GM04504 (cell line): ENCODE data around the gene ANXA1.

Experiments used
- DNase-seq: peaks from one replicate; pipeline ENCODE4 v3.0.0-alpha.2; 2012; ENCODE audit warnings: low read depth

ANXA1 gene, protein sequence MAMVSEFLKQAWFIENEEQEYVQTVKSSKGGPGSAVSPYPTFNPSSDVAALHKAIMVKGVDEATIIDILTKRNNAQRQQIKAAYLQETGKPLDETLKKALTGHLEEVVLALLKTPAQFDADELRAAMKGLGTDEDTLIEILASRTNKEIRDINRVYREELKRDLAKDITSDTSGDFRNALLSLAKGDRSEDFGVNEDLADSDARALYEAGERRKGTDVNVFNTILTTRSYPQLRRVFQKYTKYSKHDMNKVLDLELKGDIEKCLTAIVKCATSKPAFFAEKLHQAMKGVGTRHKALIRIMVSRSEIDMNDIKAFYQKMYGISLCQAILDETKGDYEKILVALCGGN

DNA sequence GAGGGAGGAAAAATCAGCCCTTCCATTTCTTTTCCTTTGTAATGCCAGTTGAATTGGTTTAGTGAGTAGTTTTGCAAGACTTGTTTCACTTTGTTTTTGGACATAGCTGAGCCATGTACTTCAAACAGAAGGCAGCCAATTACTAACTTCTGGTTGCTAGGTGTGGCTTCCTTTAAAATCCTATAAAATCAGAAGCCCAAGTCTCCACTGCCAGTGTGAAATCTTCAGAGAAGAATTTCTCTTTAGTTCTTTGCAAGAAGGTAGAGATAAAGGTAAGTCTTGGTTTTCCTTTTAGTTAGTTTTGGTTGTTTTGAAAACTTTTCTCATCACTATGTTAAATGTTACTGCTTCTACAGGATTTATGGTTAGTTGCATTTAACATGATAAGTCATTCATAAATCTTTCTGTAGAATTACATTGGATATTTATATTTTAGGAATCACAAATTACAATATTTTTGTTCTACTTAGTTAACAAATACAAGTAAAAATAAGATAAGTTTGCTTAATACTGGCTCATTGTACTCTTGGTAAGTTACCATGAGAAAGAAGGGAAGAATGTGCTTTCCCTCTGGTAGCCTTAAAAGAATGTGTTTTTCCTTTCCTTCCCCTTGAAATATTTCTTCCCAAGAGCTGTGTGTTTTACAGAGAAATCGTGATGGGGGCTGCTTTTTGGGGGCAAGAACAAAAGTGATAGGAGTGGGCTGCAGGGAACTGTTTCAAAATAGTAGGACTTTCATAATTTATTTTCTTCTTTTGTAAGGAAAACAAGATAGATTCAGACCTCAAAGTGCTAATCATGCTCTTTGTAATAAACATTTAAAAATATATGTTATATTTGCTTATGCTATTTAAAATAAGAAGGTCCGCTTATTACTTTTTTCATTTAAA is at the start of gene ANXA1:
Gene ANXA1, plus strand, starts transcription at position 213 of the 890 bp plus-strand sequence. CDS start 6,671 bp downstream, outside the sequence.
- DNase-seq = peak; percentile 81

DNA sequence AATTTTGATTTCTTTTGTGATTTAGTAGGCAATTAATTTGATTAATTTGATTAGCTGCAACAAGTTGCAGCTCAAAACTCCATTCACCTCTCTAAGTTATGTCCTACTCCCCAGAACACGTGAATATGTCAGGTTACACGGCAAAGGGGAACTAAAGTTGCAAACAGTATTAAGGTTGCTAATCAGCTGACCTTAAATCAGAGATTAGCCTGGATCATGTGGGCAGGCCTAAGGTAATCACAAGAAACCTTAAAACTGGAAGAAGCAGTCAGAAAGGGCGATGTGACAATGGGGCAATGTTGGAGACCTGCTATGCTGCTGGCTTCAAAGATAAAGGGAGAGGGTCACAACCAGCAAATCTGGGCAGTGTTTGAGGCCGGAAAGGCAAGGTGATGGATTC is 47.3 kb upstream of the ANXA1 start:
- DNase-seq = no peak

DNA sequence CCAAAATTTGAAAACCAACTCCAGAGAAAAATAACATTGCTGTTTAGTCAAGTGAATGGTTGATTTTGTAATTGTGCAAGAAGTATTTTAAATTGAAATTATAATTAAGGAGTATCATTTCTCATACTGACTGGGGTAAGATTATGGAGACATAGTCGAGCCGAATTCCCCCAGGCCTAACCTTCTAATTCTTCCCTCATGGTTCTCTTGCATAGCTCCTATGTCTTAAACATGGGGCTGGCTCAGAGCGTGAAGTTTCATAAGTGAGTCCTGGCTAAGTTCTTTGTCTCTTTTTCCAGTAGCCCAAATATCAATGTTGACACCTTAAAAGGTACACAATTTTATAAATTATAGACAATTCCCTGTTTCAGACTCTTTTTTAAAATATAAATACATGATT is 46.7 kb upstream of the ANXA1 start:
- DNase-seq = no peak

DNA sequence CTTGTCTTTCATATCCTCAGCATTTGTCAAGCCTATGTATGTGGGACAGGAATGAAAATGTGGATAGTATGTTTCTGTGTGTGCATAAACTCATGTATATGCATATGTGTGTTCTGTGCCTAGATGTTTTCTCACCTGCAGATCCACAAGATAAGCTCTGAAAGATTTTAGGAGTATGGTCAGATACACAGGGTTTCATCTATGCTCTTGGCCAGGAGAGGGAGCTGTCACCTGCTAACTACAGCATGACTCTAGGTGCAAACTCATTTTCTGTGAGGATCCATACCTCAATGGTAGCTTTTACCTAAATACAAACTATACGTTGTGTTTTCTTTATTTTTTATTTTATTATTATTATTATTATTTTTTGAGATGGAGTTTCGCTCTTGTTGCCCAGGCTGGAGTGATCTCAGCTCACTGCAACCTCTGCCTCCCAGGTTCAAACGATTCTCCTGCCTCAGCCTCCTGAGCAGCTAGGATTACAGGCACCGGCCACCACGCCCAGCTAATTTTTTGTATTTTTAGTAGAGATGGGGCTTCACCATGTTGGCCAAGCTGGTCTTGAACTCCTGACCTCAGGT is 44.1 kb upstream of the ANXA1 start:
- DNase-seq = peak; percentile 32

DNA sequence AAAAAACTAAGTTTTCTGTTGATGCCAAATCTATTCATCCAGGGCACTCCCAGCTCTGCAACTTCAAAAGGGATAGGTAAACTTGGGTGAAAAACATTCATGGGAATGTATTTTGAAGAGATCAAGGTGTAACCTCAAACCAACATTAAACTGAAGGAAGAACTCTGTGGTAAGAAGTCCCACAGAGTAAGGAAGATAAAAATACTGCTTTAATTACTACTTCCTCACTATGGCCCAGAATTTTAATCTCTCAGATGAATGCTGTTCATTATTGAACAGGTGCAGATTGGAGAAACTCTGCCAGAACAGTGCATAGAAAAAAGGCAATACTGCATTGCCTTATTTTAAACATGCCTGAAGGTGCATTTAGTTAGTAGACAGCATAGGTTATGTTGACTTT is 37.6 kb upstream of the ANXA1 start:
- DNase-seq = no peak

DNA sequence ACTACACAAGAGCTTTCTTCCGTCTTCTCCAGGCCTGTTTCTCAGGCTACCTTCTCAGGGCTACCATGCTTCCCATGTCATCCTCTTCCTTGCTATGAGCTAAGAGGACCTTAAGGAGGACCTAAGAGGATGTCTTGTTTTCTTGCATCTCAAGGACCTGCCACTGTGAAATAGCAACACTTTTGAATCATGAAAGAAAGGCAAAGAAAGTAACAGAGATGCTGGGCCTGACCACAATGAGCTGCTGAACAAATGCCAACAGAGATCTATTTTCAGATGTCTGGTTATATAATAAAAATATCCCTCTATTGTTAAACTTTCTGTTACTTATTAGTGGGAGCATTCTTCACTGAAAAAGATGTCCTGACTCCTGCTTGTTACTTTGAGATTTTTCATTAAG is 36.7 kb upstream of the ANXA1 start:
- no peak for DNase-seq

DNA sequence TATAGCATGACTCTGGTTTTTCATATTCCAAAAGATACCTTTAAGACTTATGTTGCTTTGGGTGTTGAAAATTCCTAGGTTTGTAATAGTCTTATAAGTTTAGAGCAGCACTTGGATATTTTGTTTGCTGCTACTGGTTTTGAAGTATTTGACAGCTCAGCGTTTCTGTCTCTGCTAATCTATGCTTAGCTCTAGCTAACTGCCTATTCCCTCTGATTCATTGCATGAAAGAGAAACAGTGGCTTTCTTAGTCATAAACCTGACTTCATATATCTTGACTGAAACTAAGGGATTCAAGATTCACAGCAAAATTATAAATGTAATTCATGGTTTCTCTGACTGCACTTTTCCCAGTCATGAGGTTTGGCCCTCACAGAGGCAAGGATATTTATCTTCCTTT is 35.6 kb upstream of the ANXA1 start:
- DNase-seq = peak; percentile 48

DNA sequence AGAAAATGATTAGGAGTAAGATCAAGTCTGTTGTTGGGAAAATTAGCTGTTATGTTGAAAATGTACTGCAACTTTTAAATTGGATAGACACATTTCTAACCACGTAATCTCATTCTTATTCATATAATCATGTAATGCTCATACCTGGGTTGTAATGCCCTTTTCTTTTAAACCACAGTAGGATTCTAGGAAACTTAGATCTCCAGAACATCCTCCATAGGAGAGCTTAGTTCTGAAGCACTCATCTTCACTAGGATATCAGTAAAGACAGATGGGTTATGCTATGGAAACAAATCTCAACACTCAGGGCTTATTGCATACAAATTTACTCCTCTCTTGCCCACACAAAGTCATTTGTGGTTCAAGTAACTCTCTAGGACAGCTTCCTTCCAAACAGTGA is 34.8 kb upstream of the ANXA1 start:
- DNase-seq = no peak

DNA sequence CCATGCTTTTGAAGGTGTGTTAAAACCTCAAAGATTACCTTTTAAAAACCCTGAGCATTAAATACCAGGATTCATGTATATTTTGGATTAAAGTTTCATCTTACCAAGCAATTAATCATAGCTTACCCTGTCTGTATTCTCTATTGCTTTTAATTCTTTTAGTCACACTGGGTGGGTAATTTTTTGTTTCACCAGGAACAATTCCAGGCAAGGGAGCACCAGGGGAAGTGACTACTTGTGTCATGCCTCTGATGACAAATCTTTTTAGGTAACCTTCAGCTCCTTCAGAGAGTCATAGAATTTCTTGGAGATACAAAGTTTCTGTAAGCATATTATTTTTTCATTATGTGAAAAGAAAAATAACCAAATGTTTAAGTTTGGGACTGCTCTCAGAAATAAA is 33.4 kb upstream of the ANXA1 start:
- no peak for DNase-seq

DNA sequence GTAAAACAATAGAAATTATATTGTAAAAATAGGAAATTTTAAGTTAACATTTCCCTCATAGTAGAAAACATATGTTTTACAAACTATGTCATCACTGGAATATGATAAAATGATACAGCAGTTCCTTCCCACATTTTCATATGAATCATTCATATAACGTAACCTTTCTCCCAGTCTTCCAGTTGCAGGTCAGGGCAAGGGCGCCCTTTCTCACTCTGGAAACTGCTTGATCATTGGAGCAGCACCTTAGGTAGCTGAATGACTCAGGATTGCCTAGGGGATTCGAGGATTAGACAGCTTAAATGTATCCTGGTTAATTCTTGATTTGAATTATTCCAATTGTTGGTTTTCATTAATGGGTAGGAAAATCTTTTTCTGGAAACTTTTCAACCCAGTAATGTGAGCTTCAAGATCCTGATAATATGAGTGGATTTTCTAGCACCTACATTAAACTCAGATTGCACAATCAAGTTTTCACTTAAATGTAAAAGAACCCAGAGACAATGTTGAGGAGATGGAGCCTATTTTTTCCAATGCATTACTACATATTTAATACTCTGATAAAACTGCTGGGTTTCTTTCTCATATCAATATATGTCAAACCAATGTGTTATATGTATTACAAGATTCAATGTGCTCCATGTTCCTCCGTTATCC is 32.6 kb upstream of the ANXA1 start:
- peak; percentile 58 for DNase-seq

DNA sequence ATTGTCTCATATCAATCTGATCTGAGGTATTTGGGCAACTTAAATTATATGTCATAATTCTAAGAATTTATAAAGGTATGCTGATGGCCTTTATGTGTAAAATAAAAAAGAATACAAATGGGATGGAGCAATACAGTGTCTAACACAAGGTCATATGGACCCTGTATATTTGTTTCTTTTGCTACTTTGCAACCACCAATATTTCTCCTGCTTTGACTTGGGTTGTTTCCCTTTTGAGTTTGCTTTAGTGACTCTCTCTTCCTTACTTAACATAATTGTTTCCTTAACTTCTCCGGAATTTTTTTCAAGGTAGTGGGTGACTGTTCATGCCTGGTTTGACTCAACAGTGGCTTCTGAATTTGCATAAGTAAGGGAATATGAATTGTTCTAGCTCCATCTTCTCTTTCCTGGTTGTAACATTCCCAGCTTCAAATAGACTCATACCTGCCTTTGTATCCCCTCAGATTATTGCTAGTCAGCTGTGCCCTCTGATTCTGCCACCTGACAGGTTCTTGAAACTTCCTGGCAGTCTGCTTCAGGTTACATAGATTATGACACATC is 30.2 kb upstream of the ANXA1 start:
- no peak for DNase-seq

DNA sequence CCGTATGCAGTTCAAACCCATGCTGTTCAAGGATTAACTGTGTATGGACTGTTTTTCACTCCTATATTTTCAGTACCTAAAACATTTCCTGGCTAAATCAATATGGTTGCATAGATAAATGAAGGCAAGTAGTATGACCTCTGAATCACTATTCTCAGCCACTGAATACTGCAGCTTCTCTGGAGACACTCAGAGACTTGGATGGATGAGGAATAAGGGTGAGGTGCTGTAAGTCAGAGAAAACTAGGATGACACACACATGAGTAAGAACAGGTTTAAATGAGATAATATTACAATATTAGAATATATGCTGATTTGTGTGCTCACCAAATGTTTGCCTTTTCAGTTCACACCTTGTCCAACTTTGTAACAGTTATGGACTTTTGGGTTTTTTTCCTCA is 26.0 kb upstream of the ANXA1 start:
- DNase-seq = no peak

DNA sequence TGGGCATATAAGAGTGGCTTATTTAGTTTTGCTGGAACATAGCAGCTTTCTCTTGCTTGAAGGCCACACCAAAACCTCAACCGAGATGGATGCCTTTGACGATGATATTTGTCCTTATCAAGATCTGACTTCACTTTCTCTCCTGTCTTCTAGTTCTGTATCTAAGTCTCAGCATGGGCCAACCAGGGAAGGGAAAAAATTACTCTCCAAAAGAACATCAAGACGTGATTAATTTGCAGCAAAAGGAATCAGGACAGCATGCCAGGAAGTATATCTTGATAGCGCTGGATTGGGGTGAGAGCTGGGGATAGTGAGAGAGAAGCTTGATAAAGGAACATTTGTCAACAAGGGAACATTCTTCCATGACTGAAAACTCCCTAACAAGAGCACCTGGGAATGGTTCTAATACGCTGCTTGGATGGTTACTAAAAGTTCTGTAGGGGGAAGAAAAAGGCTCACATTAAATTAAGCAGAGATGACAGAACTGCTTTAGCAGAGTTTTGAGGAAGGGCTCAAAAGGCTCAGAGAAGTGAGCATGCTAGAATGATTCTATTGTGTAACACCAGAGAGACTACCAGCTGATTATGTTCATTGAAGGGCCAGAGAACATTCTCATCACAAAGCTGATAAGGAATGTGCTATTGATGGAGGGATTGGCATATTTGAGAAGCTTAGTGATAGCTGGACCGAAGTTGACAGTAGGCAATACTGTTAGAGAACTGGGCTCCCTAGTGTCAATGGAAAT is 21.6 kb upstream of the ANXA1 start:
- no peak for DNase-seq

DNA sequence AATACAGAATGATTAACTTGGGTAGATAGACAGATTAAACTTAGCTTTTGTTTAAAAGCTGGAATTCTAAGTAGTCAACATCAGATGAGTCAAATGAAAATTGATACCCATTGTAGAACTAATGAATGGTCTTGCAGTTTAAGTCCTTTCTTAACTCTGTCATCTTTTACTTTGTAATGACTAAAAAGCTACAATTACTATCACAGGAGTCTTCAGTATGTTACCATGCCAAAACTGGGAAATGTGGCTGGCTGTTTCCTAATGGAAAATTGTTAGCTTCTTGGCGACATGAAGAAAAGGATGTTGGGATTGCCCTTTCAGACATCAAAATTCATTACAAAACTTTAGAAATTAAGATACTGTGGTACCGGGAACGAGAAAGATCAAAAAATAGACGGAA is 20.2 kb upstream of the ANXA1 start:
- no peak for DNase-seq

DNA sequence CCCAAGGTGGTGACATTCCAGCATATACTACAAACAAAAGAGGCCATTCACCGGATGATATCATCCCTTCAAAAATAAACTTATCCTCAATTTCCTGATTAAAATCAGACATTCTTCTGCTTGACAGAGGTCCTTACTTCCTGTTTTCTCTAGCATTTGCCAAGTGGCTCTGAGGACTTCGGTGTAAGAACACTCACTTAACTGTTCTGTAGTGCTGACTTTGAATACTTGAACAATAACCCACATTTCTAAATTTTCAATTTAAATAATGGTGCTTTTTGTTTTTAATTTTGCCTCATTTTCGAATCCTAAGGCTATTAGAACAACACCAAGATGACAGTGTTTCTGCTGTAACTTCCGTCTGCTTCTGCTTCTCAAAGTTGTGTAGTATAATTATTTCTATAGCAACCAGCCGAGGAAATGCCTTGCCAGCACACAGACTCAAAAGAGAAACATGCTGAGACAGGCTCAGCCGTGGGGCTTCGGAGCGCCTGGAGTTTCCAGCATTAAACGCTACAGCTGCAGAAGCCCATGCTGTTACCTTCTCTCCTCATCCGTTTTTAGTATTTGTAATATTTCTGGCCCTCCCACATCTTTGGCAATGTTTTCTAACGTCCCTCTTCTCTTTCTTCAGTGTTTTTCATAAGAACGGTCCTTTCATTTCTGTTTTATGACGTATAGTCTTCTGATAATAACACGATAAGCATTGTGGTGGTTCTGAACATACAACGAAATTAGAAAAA is 19.5 kb upstream of the ANXA1 start:
- peak; percentile 73 for DNase-seq

DNA sequence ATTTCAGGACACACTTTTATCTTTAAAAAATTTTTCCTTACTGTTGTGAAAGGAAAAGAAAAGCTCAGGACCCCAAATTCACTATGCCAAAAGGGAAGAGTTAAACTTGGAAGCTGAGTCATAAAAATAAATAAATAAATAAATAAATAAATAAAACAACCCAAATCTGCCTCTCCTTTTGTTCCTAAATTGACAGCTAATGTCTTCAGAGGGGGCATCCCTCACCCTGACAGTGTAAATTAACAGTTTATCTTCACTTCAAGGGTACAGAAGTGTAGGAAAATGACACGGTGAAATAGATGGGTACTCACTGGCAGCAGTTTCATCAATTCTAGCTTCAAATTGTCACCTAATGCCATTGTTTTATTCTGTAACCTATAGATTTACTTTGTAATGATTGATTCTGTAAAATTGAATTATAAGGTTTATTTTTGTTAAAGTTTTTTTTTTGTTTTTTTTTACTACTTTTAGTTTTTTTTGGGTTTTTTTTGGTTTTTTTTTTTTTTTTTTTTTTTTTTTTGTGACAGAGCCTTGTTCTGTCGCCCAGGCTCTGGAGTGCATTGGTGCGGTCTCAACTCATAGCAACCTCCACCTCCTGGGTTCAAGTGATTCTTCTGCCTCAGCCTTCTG is 18.5 kb upstream of the ANXA1 start:
- DNase-seq = no peak

DNA sequence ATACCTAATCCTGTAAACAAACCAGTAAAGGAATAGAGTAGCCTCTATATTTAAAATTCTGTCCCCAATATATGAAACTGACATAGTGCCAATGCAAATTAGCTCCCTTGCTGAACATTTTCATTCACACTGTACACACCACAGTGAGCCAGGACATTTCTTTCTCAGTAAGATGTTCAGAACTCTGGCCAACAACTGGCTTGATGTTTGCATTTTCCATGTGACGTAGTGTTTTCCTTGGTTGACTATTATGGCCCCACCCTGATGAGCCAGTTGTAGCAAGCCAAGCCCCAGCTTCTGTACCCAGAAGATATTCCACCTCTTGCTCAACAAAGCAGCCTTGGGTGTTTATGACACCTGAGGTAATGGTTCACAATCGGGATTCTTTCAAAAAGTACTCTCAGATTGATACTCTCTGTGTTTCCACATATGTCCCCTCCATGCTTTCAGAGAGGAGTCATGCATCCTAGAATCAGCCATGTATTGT is 17.7 kb upstream of the ANXA1 start:
- DNase-seq = no peak

DNA sequence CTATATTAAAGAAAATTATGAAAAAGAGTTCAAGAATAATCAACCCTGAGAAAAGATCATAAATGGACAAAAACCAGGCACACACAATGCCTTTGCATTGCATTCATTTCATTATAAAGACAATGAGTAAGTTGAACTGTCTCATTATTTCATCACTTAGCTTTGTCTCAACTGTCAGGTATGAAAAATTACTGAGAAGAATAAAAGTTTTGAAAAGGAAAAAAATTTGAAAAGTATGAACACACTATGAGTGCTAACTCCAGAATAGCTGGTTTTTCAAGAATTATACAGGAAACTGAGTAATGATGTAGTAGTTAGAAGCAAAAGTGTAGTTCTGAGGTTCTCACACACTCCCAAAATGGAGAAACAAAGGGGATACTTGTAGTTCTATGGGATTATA is 16.3 kb upstream of the ANXA1 start:
- DNase-seq = no peak

DNA sequence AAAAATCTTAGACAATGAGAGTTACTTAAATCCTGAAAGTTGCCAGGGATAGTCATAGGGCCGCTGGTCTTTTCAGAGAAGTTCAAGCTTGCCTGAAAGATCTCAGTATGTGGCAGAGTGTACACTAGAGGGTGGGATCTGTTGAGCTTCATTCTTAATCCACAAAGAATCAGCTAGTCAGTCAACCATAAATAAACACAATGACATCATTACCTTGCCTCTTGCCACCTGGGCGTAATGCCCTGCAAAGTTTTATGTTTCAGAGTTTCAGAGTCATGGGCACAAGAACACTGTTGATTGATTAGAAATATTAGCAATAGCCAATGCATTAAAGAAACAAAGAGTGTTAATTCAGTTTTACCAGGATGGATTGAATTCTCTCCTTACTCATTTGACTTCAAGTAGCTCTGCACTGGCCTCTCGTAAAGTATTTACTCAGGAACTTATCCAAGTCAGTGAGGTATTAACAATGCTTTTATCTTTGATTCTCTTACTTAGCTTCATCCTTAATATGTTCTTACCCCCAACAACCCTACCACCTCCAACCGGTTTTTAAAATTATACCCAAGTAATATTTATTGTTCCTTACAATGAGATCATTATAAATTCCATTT is 14.3 kb upstream of the ANXA1 start:
- no peak for DNase-seq

DNA sequence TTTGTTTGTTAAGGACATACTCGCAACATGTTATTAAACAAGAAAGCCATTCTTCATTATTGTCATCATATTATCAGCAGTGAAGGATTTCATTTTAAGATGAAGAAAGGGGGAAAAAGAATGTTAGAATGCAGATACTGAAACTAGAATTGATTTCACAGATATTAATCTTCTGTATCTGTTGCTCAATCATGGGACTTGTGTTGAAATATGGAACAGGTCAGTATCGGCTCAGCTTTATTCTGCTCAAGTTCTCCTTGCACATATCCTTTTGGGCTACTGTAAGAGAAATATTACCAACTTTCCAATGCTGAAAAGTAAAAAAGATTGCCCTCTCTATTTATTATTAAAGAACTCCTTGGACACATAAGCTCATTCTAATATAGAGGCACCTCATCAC is 13.8 kb upstream of the ANXA1 start:
- no peak for DNase-seq
